Suppressor macrophage (primary cell): ENCODE data around the gene TIMM23B.
A peak's percentile ranks its signal among the peaks of the same experiment; 100 is the strongest.
"Not testable (repeated sequence)": the region's sequence is repeated elsewhere in the genome, so short reads cannot be mapped to it uniquely, and the experiment has no call there.

Experiments
- DNase-seq, 4 experiments: peaks; one replicate each; pipeline ENCODE4 v3.0.0-alpha.2; 2020 to 2022

TIMM23B gene

DNA sequence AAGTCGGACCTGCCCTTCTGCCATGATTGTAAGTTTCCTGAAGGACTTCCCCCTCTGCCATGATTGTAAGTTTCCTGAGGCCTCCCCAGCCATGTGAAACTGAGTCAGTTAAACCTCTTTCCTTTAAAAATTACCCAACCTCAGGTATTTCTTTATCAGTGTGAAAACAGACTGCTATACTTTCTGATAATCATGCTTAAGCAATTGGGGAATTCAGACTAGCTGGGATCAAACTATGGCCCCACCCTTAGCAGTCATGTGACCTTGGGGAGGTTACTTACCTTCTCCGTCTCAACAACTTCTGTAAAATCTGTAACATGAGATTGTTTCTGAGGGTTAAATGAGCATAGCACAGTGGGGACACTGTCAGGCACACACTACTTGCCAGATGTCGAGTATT is 45.4 kb downstream of the TIMM23B start:
- not testable (repeated sequence) for DNase-seq

DNA sequence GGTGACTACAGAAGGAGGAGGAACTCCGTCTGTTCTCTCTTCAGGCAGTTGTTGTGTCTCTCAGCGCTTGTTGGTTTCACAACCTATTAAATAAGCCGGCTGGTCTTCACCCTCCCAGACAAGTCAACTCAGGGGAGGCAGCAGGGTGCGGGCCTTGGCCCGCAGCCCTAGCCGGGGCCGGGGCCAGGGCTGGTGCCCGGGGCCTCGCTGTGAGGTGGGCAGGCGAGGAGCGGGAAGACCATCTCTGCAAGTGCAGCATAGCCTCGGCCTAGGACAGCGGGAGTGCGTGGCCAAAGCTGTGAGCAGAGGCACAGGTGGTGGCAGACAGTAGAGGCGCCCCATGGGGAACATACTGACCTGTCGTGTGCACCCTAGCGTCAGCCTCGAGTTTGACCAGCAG is 46.5 kb downstream of the TIMM23B start, which contains the start of gene AGAP6:
TSS of gene AGAP6 (plus strand) at position 31 of the 400 bp plus-strand sequence. CDS start at position 341, 310 bp downstream.
- DNase-seq: not testable (repeated sequence)

DNA sequence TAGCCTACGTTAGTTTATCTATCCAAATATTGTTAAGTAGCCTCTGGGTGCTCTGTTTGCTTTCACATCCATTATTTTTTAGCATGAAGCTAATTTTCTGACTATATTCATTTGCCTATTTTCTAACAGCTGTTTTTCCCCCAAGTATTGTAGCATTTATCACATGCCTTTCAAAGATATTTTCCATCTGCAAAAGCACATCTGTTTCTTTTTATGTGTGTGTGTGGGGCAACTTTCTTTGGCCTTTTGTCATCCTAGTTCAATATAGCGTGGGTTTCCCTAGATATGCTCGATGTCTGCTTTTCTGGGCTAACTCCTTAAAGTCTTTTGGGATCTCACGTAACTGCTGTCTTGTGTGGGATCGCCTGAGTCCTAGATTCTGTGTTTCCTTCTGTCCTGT is 53.5 kb downstream of the TIMM23B start:
- DNase-seq: not testable (repeated sequence)

DNA sequence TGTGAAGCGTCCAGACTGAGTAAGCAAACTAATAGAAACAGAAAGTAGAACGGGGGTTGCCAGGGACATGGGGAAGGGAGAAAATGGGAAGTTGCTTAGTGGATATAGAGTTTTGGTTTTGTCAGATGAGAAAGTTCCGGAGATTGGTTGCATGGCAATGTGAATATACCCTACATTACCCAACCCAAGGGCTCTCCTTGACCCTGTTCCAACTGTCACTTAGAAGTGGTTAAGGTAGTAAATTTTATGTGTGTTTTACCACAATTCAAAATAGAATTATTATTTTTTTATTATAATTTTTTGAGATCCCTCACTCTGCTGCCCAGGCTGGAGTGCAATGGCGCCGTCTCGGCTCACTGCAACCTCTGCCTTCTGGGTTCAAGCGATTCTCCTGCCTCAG is 72.2 kb downstream of the TIMM23B start:
- DNase-seq: peak in 3 of 4 experiments; percentile 4 to 45 (median 45)

DNA sequence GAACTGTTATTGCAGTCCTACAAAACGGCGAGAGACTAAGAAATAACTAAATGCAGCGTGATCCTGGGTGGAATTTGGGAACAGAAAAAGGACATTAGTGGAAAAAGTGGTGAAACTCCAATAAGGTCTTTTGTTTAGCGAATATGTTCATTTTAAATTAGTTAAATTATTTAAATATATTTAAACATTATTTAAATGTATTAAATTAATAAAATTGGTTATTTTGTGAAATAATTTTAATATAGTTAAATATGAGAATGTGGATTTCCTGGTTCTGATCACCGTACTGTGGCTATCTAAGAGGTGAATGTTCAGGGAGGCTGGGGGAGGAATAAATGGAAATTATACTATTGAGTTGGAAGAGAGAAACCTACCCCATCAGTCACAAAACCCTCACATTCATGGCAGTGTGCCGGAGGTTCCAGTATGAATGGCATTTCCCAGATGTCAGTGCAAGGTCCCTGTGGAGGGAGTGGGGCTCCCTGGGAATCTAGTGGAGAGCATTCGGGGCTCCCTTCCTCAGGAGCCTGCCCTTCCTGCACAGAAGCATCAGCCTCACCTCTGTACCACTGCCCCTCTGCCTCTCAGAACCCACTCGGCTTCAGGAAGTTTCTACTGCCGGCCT is 73.9 kb downstream of the TIMM23B start:
- not testable (repeated sequence) for DNase-seq

DNA sequence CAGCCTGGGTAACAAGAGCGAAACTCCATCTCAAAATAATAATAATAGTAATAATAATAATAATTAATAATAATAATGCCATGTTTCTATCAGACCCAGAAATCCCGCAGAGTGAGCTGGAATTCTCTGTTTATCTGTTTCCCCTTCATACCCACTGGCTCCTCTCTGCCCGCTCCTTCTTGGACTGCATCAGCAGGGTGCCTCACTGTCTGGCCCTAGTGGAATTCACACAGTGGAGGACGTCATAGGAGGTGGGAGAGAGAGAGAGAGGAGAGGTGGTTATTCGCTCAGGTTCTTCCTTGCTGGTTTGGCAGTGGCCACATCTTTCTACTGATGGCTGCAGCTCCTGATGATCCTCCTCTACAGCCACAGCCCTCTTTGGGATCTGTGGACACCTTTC is 75.1 kb downstream of the TIMM23B start:
- DNase-seq: not testable (repeated sequence)

DNA sequence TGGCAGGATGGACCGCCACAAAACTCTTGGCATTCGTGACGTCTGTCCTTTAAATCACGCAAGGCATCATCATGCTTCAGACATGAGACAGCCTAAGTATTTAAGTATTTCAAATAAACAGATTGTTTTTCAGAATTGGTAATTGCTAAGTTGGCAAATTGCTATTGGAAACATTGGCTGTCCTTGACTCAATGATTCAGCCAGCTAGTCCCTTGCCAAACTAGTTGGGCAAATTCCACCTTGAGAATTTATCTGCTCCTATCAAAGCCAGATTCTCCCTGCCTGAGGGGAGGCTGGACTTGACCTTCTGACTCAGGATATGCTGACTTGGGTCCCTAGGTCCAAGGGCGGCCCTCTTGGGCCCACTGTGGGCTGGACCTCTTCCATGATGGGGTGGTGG is 75.8 kb downstream of the TIMM23B start:
- DNase-seq: not testable (repeated sequence)

DNA sequence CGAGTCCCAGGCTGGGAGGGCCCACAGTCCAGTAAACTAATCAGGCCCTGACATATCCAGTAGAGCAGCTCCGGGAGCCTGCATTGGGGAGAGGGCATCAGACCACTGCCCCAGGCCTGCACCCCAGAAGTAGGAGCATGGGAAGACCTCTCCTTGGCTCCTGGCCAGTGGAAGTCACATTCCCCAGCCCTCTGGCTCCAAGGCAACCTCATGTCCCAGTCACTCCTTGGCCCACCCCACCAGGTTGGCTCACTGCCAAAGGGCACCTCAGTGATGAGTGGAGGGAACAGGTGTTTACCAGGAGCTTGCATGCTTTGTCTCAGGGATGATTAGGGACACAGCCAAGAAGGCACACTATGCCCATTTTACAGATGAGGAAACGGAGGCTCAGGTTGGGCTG is 77.4 kb downstream of the TIMM23B start:
- DNase-seq: not testable (repeated sequence)

DNA sequence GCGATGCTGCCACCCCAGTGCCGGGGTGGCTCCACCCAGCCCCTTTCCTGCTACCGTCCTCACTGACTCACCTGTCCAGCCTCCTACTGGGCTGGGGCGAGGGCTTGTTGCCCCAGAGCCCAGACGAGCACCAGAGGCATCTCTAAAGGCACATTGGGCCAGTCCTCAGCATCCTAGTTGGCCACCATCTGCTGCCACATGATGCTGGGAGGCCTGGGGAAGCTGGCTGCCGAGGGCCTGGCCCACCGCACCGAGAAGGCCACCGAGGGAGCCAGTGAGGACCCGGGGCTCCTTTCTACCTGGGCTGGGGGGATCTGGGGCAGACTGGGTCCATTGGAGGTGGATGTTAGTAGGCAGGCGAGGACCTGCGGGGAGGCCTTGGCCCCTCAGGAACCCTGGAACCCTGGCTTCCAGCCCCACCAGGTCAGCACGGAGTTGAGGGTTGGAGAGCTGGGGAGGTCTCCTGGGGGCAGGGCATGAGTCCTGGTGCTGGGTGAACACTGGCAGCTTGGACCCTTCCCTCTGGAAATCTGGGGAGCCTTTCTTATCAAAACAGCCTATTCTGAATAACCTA is 78.7 kb downstream of the TIMM23B start:
- not testable (repeated sequence) for DNase-seq

DNA sequence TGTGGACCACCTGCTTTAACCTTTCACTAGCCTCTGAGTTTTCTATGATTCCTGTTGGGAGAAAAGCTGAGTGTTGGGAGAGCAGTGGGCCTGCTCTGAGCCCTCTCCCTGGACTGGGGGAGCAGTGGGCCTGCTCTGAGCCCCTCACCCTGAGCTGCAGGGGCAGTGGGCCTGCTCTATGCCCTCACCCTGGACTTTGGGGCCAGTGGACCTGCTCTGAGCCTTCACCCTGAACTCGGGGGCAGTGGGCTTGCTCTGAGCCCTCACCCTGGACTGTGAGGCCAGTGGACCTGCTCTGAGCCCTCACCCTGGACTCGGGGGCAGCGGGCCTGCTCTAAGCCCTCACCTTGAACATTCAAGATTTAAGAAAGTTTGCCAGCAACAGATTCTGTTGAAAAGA is 79.8 kb downstream of the TIMM23B start:
- no peak for DNase-seq
